Measurements from ENCODE around the gene ADAMTSL4. TPM values are rescaled to one million over a fixed set of nuclear protein-coding genes. Genes with fewer than 3 reads are reported as not detected.

The ADAMTSL4 gene
- total RNA-seq, 1 experiment from 2014 or later = not detected

GRCh38 chr1:150576367-150576711, 27.1 kb downstream of the ADAMTSL4 start:
- no peak for DNase-seq (ENCODE audit: low spot score)
- Histone ChIP-seq H3K36me3 (ENCODE audit: insufficient read depth, low read length, poor library complexity, severe bottlenecking) (peaks cover 65% of the 10 kb centered on the region), H3K4me3 (ENCODE audit: low read depth, low read length, poor library complexity, severe bottlenecking) (peak overlapping the region; percentile 90), H3K27me3 (replicated peaks; ENCODE audit: insufficient read depth, low read depth, low read length, poor library complexity) (no peaks in the 10 kb centered on the region), H3K4me1 (ENCODE audit: insufficient read depth, low read length, poor library complexity, severe bottlenecking) (peaks cover 26% of the 10 kb centered on the region), H3K9me3 (ENCODE audit: low read depth, low read length, poor library complexity, severe bottlenecking) (no peaks in the 10 kb centered on the region), H3K27ac (ENCODE audit: low read depth, low read length, poor library complexity, severe bottlenecking) (no peak overlapping the region)
- CTCF ChIA-PET = no interaction called here
- TF ChIP-seq CTCF (conservative IDR thresholded peaks at IDR 0.05; ENCODE audit: low read depth, low read length) (no peak), EZH2 (IDR thresholded peaks at IDR 0.05; ENCODE audit: borderline replicate concordance, low read depth, low read length, poor library complexity, severe bottlenecking) (no peak)
- POLR2A ChIA-PET (ENCODE audit: low non-redundant PET) = no interaction called here
- intact Hi-C loops (cut with micrococcal nuclease; ENCODE audit: unreplicated experiment) = no loop called here
- no TSS peak for BruUV-seq (replicated peaks)

- peak overlapping the region; percentile 90 for H3K4me3 ChIP-seq (ENCODE audit: low read depth, low read length, poor library complexity, severe bottlenecking)
- TF ChIP-seq CTCF (conservative IDR thresholded peaks at IDR 0.05; ENCODE audit: low read depth, low read length) = no peak
- TF ChIP-seq EZH2 (IDR thresholded peaks at IDR 0.05; ENCODE audit: borderline replicate concordance, low read depth, low read length, poor library complexity, severe bottlenecking) = no peak
- no peaks in the 10 kb centered on the region for H3K9me3 ChIP-seq (ENCODE audit: low read depth, low read length, poor library complexity, severe bottlenecking)
- no peak for DNase-seq (ENCODE audit: low spot score)
- peak overlapping the region; percentile 98 for H3K27ac ChIP-seq (ENCODE audit: low read depth, low read length, poor library complexity, severe bottlenecking)
- BruUV-seq (replicated peaks) = no TSS peak
- intact Hi-C loops (cut with micrococcal nuclease; ENCODE audit: unreplicated experiment) = no loop called here
- H3K27me3 ChIP-seq (replicated peaks; ENCODE audit: insufficient read depth, low read depth, low read length, poor library complexity) = no peaks in the 10 kb centered on the region
- ChIA-PET CTCF (no interaction called here), POLR2A (ENCODE audit: low non-redundant PET) (interaction anchor here (0.7 kb wide), 1 partner anchor 9 kb away, joined by 4 read pairs; no protein-coding TSS in a partner anchor)
- peaks cover 26% of the 10 kb centered on the region for H3K4me1 ChIP-seq (ENCODE audit: insufficient read depth, low read length, poor library complexity, severe bottlenecking)
- peaks cover 64% of the 10 kb centered on the region for H3K36me3 ChIP-seq (ENCODE audit: insufficient read depth, low read length, poor library complexity, severe bottlenecking)
Measured at GRCh38 chr1:150576794-150577556, 27.8 kb downstream of the ADAMTSL4 start.

GRCh38 chr1:150577557-150578271, 28.5 kb downstream of the ADAMTSL4 start:
- ChIA-PET CTCF (no interaction called here), POLR2A (ENCODE audit: low non-redundant PET) (interaction anchor here (0.6 to 0.7 kb wide), 3 partner anchors 9 to 149 kb away, joined by 3 to 4 read pairs (median 3); no protein-coding TSS in a partner anchor)
- Histone ChIP-seq H3K27ac (ENCODE audit: low read depth, low read length, poor library complexity, severe bottlenecking) (peak overlapping the region; percentile 98), H3K4me3 (ENCODE audit: low read depth, low read length, poor library complexity, severe bottlenecking) (peak overlapping the region; percentile 90), H3K36me3 (ENCODE audit: insufficient read depth, low read length, poor library complexity, severe bottlenecking) (peaks cover 56% of the 10 kb centered on the region), H3K9me3 (ENCODE audit: low read depth, low read length, poor library complexity, severe bottlenecking) (no peaks in the 10 kb centered on the region), H3K4me1 (ENCODE audit: insufficient read depth, low read length, poor library complexity, severe bottlenecking) (peaks cover 26% of the 10 kb centered on the region), H3K27me3 (replicated peaks; ENCODE audit: insufficient read depth, low read depth, low read length, poor library complexity) (no peaks in the 10 kb centered on the region)
- BruUV-seq (replicated peaks) = TSS peak; percentile 35
- DNase-seq (ENCODE audit: low spot score) = peak; percentile 46
- intact Hi-C loops (cut with micrococcal nuclease; ENCODE audit: unreplicated experiment) = loop anchor here (2.0 kb wide), 2 partner anchors 43 to 51 kb away; partner anchors contain the start of gene ENSA
- TF ChIP-seq CTCF (conservative IDR thresholded peaks at IDR 0.05; ENCODE audit: low read depth, low read length) (no peak), EZH2 (IDR thresholded peaks at IDR 0.05; ENCODE audit: borderline replicate concordance, low read depth, low read length, poor library complexity, severe bottlenecking) (no peak)

Data from A673 (cell line).